Head of caudate nucleus (tissue), 42 donors: ENCODE data around the gene COPG1.

ENCODE experiments used
- DNase-seq, 42 donors: peaks; one replicate each; pipeline versions ENCODE4 v3.0.0 to v3.0.0-alpha.2; 2020 to 2021; ENCODE audit warnings: mixed read lengths in 7 of 42
- intact Hi-C: fragments of 100-400 bp; cut with DNase I; formaldehyde crosslinking; loops from one replicate; pipeline ENCODE4 v1.15.0; 2022

COPG1 gene

DNA sequence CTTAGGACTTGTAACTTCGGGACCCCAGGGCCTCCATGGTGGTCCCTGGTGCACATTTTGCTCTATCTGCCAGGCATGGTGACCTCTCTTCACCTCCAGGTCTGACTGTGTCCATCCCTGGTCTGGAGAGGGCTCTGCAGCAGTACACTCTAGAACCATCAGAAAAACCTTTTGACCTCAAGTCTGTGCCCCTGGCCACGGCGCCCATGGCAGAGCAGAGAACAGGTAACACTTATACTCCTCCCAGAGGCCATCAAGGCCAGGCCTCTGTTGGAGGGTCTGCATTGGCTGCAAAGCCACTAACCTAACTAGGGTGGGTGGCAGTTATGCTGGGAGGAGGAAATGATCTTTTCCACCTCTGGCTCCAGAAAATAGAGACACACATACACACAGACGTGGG, 19.0 kb downstream of the COPG1 start:
- intact Hi-C loops = no loop called here

DNA sequence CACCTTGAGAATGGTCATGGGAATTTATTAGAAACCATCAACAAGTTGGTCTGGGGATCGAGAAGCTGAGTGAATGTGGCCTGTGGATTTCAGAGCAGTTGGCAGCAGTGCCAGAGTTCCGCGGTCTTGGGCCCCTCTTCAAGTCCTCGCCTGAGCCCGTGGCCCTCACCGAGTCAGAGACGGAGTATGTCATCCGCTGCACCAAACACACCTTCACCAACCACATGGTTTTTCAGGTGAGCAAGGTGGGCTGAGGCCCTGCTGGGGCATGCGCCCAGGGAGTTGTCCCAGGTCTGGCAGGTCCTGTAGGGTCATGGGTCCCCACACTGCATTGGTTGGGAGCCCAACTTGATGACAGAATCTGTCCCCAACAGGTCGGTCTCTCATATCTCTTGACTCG, 22.3 kb downstream of the COPG1 start:
- intact Hi-C loops = no loop called here
- peak in 1 of 42 donors; percentile 30 for DNase-seq

More for the DNA sequence above, 19.0 kb downstream of the COPG1 start:
- peak in 1 of 42 donors; percentile 4 for DNase-seq

DNA sequence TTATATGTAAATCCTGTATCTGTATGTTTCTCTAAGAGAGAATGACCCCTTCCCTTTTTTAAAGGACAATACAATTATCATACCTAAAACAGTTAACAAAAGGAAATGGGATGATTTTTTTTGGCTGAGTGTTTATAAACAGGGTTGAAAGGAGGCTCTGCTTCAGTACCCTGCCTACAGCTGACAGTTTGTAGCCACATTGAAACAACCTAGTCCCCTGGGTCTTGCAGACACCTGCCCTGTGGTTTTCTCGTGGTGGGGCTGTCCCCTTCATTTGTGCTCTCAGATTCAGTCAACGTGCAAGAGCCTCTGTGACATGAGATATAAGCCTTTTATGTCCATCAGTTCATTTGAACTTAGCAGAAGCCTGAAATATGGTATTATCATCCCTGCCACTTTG, 27.0 kb downstream of the COPG1 start:
- peak in 1 of 42 donors; percentile 19 for DNase-seq
- intact Hi-C loops = loop anchor here (5.0 kb wide), 1 partner anchor 41 kb away; a partner anchor contains a TSS

DNA sequence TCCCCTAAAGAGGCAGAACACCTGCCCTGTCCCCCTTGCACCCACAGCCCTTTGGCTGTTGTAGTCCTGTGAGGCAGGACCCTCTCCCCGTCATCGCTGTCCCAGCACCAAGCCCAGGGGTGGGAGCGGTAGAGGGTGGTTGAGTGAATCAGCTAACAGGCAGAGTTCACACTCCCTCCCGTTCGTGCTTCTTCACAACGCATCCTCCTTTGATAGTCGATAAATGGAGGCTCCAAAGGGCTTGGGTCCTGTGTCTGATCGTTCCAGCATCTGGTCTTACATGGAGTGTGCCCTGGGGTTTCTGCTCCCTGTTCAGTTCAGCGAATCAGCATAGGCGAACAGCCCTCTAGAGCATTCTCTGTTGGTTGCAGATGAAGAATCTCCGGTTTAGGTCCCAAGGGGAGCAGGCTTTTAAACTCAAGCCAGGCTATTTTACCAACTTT, 28.4 kb downstream of the COPG1 start:
- intact Hi-C loops = loop anchor here (5.0 kb wide), 1 partner anchor 39 kb away; a partner anchor contains a TSS
- peak in 7 of 42 donors; percentile 2 to 41 (median 8) for DNase-seq

DNA sequence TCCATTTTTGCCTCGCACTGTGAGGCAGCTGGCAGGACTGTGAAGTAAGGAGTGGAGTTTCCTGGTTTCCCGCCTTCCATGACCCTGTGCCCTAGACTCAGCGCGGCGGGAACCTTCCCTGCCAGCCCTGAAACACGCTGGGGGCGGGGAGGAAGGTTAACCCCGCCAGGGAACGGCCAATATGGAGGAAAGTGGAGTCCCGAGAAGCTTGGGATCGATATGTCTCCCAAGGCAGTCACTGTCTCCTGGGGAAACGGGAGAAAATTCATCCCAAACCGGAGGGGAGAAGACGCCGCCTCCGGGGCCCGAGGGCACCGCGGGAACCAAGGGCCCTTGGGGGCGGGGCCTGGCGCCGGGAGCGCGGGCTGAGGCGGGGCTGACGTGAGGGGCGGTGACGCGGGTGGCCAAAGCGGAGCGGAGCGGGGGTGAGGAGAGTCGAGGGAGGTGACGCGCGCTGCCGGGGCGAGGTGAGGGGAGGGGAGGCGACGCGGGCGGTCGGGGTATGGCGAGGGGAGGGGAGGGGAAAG, 29.1 kb downstream of the COPG1 start, which contains the start of gene HMCES:
TSS of gene HMCES (plus strand) at position 432 of the 527 bp plus-strand sequence. CDS start 863 bp downstream, outside the sequence.
- DNase-seq = peak; percentile 70 to 97 (median 94)
- intact Hi-C loops = loop anchor here (5.0 kb wide), 1 partner anchor 39 kb away; a partner anchor contains a TSS

DNA sequence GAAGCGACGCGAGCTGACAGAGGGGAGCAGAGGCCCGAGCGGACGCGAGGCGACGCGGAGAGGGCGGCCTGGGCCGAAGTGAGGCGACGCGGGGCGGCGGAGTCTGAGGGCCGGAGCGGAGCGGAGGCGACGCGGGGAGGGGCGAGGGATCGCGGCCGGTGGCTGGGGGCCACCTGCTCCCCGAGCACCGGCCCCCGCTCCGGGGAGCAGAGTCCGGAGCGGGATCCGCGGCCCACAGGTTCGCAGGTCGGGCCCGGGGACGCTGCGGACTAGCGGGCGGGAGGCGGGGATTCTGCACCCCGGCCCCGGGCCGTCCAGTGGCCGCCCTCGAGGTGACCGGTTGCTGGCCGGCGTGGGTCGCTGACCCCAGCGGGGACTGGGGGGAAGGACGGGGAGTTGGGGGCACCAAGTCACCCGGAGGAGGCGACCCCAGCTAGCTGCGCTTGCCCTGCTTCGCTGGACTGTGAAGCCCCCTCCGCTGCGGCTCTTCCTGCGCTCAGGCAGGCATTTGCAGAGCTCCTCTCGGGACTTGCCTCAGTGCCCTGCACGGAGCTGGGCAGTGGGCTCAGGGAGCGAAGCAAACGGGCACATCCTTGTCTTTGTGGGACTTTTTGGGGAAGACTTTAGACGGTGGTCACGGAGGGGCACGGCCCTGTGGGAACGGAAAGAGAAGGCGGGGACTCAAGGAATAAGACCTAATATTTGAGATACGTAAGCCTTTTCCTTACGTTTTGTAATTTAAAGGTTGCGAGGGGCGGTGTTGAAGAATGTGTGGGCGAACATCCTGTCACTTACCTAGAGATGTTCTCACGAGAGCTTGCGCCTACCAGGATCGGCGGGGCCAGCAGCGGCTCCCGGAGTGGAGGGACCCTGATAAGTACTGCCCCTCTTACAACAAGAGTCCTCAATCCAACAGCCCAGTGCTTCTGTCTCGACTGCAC, 29.8 kb downstream of the COPG1 start:
- intact Hi-C loops = loop anchor here (5.0 kb wide), 1 partner anchor 38 kb away; a partner anchor contains a TSS
- DNase-seq = peak in 37 of 42 donors; percentile 9 to 64 (median 34)

DNA sequence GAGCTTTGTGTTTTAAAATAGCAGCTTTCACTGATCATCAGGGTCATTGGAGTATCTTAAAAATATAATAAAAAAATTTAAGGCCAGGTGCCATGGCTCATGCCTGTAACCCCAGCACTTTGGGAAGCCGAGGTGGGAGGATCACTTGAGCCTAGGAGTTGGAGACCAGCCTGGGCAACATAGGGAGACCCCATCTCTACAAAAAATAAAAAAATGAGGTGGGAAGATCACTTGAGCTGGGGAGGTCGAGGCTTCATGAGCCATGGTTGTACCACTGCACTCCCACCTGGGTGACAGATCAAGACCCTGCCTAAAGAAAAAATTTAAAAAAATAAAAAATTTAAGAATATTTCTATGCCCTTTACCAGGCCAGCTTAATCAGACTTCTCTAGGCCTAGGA, 30.8 kb downstream of the COPG1 start:
- intact Hi-C loops = no loop called here
- DNase-seq = no peak

DNA sequence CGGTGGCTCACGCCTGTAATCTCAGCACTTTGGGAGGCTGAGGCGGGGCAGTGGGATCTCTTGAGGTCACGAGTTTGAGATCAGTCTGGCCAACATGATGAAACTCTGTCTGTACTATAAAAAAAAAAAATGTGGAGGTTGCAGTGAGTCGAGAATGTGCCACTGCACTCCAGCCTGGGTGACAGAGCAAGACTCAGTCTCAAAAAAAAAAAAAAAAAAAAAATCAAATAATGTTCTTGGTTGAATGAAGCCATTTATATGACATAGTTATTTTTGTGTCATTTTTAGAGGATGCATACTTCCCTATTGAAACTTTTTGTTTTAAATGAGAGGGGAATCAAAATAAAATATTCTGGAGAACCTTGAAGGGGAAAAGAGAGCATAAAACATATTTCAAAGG, 32.3 kb downstream of the COPG1 start:
- intact Hi-C loops = no loop called here

DNA sequence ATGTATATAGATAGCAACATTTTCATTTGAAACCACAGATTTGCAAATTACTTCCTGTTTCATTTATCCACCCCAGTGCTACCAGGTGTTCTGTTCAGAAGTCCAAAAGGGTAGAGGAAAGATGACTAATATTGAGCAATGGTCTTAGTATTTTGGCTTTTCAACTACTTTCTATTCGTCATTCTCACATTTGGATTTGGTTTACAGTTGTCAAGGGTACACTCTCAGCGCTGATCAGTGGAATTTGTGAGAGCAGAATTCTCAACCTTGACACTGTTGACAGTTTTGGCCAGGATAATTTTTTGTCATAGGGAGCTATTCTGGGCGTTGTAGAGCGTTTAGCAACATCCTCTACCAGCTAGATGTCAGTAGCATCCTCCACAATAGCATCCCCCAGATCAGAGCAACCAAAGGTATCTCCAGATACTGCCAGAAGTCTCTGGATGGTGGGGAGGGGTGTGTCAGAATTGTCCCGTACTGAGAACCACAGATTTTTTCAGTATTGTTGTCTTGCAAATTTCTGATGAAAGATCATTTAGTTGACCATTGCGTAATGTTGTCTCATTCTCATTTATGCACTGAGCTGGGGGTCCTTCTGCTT, 33.4 kb downstream of the COPG1 start:
- intact Hi-C loops = no loop called here
- DNase-seq = no peak

More for the DNA sequence above, 32.3 kb downstream of the COPG1 start:
- DNase-seq = no peak

DNA sequence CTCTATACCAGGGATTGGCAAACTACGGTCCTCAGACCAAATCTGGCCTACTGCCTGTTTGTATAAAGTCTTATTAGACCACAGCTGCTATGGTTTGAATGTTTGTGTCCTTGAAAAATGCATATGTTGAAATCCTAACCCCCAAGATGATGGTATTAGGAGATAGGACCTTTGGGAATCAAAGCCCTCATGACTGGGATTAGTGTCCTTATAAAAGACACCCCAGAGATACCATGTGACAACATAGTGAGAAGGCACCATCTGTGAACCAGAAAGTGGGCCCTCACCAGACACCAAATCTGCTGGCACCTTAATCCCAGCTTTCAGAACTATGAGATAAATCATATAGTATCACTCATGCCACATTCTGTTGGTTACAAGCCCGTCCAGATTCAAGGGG, 36.7 kb downstream of the COPG1 start:
- no peak for DNase-seq
- intact Hi-C loops = no loop called here

DNA sequence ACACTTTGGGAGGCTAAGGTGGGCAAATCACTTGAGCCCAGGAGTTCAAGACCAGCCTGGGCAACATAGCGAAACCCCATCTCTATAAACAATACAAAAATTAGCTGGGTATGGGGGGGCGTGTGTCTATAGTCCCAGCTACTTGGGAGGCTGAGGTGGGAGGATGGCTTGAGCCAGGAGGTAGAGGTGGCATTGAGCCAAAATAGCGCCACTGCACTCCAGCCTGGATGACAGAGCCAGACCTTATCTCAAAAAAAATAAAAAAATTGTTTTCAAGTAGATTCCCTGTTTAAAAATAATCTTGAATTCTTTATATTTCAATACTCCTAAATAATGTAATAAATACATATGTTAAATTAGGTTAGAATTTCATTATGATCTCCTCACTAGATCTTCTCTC, 39.0 kb downstream of the COPG1 start:
- intact Hi-C loops = no loop called here
- DNase-seq = no peak

DNA sequence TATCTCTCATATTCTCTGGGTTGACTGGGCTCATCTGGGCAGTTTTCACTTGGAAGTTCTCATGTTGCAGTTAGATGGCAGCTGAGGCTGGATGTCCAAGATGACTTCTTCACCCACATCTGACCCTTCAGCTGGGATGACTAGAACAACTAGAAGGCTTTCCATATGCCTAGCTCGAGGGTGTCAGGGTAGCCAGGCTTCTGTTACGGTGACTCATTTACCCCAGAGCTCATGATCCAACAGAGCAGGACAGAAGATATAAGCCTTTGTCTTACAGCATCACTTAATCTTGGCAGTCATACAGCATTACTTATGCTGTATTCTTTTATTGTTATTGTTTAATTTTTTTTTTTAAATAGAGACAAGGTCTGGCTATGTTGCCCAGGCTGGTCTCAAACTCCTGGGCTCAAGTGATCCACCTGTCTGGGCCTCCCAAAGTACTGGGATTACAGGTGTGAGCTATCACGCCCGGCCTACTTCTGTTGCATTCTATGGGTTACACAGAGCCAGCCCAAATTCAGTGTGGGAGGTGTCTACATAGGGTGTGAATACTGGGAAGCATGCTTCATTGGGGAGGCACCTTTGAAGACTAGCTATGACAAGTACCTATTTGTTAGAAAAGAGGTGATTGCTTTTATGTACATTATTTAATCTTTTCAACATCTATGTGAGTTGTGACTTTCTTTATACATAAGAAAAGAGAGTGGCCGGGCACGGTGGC, 40.0 kb downstream of the COPG1 start:
- DNase-seq = no peak
- intact Hi-C loops = no loop called here

DNA sequence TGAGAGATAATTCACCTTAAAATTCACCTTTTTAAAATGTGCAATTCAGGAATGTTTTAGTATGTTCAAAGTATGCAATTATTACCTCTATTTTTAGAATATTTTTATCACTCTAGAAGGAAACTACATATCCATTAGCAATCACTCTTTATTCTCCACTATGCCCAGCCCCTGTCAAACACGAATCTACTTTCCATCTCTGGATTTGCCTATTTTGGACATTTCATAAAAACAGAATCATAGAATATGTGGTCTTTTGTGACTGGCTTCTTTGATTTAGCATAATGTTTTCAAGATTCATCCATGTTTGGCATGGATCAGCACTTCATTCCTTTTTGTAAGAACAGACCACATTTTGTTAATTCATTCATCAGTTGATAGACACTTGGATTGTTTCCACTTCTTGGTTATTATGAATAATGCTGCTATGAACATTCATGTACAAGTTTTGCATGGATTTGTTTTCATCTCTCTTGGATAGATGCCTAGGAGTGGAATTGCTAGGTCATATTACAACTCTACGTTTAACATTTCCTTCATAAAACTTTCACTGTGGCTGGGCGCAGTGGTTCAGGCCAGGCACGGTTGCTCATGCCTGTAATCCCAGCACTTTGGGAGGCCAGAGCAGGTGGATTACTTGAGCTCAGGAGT, 42.0 kb downstream of the COPG1 start:
- no peak for DNase-seq
- intact Hi-C loops = no loop called here

DNA sequence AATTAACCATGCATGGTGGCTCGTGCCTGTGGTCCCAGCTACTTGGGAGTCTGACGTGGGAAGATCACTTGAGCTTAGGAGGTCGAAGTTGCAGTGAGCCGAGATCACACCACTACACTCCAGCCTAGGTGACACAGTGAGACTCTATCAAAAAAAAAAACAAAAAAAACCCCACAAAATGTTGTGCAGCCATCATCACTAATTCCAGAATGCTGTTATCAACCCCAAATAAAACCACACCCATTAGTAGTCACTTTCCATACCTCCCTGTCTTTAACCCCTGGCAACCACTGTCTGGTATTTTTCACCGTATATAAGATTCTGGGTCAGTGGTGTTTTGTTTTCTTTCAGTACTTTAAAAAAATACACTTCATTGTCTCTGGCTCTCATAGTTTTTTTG, 45.9 kb downstream of the COPG1 start:
- DNase-seq = no peak
- intact Hi-C loops = no loop called here

DNA sequence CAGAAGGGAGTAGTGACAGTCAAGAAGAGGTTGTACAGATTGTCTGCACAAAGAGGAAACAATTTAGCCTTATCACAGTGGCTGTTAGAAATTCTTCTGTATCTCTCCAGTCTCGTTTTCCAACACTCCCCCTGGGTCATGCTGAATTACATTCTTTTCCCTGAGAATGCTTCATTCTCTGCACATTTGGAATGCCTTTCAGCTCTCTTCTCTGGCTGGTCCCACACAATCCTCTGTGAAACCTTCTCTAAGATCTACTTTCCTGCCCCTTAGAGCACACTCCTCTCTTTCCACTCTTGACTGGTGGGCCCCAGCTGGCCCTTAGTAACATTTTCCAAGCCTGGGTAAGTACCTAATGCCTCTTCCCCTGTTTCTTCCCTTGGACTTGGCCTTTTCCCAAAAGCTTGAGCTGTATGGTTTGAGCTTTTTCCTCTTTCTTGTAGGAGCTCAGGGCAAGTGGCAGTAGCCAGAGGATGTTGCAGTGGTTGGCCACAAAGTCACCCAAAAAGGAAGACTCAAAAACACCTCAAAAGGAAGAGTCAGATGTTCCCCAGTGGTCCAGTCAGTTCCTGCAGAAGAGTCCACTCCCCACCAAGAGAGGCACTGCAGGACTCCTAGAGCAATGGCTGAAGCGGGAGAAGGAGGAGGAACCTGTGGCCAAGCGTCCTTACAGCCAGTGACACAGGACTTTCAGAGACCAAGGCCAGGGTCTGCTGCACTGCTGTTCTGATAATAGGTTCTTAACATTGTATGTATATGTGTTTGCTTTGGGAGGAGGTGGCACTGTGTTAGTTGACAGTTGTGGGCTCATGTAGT, 54.9 kb downstream of the COPG1 start:
- DNase-seq = no peak
- intact Hi-C loops = no loop called here

DNA sequence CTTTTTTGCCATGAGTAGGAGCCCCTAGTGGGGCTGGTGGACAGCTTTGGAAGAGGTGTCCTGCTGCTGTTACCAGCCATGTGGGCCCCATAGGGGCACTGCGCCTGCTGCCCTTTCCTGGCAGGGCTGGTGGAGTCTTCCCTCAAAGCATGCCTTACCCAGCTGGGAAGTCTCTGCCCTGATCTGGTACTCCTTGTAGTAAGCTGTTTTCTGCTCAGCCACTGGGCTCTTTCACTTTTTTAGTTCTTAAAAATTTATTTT, 55.5 kb downstream of the COPG1 start:
- intact Hi-C loops = no loop called here
- DNase-seq = peak in 1 of 42 donors; percentile 4

DNA sequence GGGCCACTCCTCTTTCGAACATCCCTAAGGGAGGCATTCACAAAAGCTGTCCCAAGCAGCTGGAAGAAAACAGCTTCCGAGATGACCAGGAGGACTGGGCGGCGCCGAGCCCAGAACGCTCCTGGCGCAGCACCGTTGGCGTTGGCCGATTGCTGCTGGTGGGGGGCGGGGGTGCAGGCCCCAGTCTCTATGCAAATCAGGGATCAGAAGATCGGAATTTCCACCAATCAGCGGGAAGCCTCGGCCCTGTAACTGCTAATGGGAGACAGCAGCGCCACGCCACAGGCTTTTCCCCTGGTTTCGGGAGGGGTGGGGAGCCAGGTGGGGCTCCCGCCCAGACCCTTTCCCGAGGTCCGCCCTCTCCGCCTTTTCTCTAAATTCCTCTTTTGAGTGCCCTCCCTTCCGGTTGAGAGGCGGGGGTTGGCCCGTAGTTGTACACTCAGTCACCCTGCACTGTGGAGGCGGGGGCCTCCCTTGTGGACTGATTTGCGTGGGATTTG, 56.2 kb downstream of the COPG1 start:
- DNase-seq = peak; percentile 45 to 83 (median 66)
- intact Hi-C loops = no loop called here

DNA sequence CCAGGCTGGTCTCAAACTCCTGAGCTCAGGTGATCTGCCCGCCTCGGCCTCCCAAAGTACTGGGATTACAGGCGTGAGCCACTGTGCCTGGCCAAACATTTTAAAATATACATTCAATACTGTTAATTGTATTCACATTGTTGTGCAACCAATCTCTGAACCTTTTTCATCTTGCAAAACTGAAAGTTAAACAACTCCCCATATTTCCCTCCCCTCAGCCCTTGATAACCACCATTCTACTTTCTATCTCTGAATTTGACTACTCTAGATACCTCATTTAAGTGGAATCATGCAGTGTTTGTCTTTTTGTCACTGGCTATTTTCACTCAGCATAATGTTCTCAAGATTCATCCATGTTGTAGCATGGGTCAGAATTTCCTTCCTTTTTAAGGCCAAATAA, 59.2 kb downstream of the COPG1 start:
- no peak for DNase-seq
- intact Hi-C loops = no loop called here
